Stimulated activated naive CD8-positive, alpha-beta T cell treated with anti-CD3 and anti-CD28 coated beads, Interleukin-15, amount 100 ng/mL, for 72 hours (primary cell): ENCODE measurements around the gene DHX35.

ENCODE experiments used
- ATAC-seq: fragments of 150-1000 bp; cut with Tn5 transposase; 2 replicates; pipeline ENCODE4 v1.10.0; 2021; ENCODE audit warnings: mild to moderate bottlenecking, moderate library complexity
- DNase-seq, 2 donors: peaks; one replicate each; pipeline ENCODE4 v3.0.0; 2021 to 2022
- H3K27ac Mint-ChIP-seq, 2 donors: one replicate each; pipeline ENCODE4 v1.8.0; 2022; ENCODE audit warnings: mild to moderate bottlenecking in 2 of 2, mixed read lengths in 2 of 2, moderate library complexity in 2 of 2
- H3K27me3 Mint-ChIP-seq: one replicate; pipeline ENCODE4 v1.8.0; 2022; ENCODE audit warnings: mixed read lengths
- H3K4me1 Mint-ChIP-seq: one replicate; pipeline ENCODE4 v1.8.0; 2022; ENCODE audit warnings: mild to moderate bottlenecking, mixed read lengths
- H3K4me3 Mint-ChIP-seq, 2 donors: one replicate each; pipeline ENCODE4 v1.8.0; 2022; ENCODE audit warnings: mild to moderate bottlenecking in 2 of 2, mixed read lengths in 2 of 2, moderate library complexity in 1 of 2
- H3K9me3 Mint-ChIP-seq, 2 donors: one replicate each; pipeline ENCODE4 v1.8.0; 2022; ENCODE audit warnings: mixed read lengths in 2 of 2

Gene DHX35

DNA sequence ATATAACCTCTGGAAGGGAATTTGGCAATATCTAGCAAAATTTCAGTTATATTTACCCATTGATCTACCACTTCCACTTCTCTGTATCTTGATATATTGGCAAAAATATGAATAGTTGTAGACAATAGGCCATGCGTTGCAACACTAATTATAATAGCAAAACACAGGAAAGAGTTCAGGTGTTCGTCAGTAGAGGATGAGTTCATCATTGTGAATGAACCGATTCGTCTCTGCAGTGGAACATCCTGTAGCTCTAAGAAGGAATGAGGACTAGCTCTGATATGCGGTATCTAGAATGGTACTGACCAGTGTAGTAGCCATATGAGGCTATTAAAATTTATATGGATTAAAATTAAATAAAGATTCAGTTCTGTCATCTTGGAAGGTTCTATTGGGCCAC is 27.6 kb upstream of the DHX35 start:
- ATAC-seq, result no peak
- Mint-ChIP-seq H3K4me3 (no peak overlapping the region), H3K27ac (no peak overlapping the region), H3K9me3 (no peaks in the 10 kb centered on the region), H3K27me3 (no peaks in the 10 kb centered on the region), H3K4me1 (peaks cover 6% of the 10 kb centered on the region)
- DNase-seq, result no peak

DNA sequence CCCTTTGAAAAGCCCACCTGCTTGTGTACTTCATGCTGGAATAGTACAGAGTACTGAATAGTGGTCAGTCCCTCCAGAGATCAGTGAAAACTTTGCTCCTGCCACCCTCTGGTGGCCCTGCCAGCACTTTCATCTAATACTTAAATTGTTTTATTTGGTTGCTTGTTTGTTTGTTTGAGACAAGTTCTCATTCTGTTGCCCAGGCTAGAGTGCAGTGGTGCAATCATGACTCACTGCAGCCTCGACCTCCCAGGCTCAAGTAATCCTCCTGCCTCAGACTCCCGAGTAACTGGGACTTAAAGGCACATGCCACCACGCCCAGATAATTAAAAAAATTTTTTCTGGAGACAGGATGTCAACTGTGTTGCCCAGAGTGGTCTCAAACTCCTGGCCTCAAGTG is 26.9 kb upstream of the DHX35 start:
- no peaks in the 10 kb centered on the region for H3K27me3 Mint-ChIP-seq
- no peak for DNase-seq
- H3K4me3 Mint-ChIP-seq, result no peak overlapping the region
- no peak for ATAC-seq
- H3K9me3 Mint-ChIP-seq, result no peaks in the 10 kb centered on the region
- H3K27ac Mint-ChIP-seq, result no peak overlapping the region
- H3K4me1 Mint-ChIP-seq, result no peaks in the 10 kb centered on the region

DNA sequence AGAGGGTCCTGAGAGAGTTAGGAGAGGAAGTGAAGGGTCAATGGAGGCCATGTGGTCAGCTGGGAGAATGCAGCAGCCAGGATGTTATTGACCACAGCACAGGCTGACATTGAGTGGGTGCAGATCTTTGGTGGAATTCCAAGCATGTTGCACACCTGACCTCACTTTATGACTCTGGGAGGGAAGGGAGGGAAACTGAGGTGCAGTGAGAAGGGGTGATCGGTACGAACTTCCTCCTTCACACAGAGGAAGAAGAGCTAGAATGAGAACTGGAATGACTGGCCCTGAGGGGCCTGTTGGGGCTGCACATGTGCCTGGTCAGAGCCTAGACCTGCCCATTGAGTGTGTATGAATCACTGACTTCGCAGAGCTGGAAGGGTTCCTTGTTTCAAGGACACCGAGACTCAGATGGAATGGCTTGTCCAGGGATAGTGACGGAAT is 26.2 kb upstream of the DHX35 start:
- Mint-ChIP-seq H3K9me3 (no peaks in the 10 kb centered on the region), H3K4me1 (no peaks in the 10 kb centered on the region), H3K4me3 (no peak overlapping the region), H3K27me3 (no peaks in the 10 kb centered on the region), H3K27ac (no peak overlapping the region)
- no peak for DNase-seq
- ATAC-seq, result no peak

DNA sequence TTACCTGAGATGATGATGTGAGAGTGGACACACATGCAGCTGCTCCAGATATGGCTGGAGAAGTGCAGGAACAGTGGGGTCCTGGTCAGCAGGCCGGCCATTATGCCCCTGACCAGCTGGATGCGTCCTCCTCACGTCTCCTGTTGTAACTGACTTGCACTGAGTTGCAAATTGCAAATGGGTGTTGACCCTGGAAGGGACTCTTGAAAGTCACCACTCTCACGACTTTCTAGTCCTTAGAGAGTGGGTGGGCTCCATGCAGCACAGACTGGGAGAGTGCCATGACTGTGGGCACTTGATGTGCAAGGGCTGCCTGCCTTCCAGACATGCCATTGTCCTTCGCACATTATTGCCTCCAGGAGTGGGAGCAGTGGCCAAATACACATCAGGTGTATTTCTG is 25.1 kb upstream of the DHX35 start:
- ATAC-seq, result no peak
- Mint-ChIP-seq H3K27me3 (no peaks in the 10 kb centered on the region), H3K4me1 (no peaks in the 10 kb centered on the region), H3K4me3 (no peak overlapping the region), H3K27ac (no peak overlapping the region), H3K9me3 (no peaks in the 10 kb centered on the region)
- DNase-seq, result no peak

DNA sequence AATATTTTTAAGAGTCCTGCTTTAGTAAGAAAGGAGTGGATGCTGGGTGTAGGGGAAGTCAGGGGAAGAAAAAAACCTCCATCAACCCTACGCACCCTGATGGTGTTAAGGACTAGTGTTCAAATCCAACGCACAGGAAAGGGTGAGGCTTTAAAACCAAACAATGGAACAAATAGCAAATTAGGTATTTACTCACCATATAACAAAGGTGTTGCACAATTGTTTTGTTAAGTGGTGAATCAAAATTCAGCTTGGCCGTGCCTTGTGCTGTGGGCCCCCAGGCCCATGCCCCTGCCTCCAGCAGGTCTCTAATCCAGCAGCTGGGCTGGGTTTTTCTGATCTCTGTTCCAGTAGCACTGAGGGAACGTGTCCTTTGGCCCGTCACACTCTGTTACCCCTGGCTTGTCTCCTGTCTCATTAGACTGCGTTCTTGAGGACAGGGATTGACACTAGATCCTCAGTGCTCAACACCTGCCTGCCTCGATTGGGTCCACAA is 24.1 kb upstream of the DHX35 start:
- no peak overlapping the region for H3K4me3 Mint-ChIP-seq
- ATAC-seq (no peak), DNase-seq (no peak)
- no peaks in the 10 kb centered on the region for H3K4me1 Mint-ChIP-seq
- no peaks in the 10 kb centered on the region for H3K27me3 Mint-ChIP-seq
- H3K27ac Mint-ChIP-seq, result no peak overlapping the region
- no peaks in the 10 kb centered on the region for H3K9me3 Mint-ChIP-seq

DNA sequence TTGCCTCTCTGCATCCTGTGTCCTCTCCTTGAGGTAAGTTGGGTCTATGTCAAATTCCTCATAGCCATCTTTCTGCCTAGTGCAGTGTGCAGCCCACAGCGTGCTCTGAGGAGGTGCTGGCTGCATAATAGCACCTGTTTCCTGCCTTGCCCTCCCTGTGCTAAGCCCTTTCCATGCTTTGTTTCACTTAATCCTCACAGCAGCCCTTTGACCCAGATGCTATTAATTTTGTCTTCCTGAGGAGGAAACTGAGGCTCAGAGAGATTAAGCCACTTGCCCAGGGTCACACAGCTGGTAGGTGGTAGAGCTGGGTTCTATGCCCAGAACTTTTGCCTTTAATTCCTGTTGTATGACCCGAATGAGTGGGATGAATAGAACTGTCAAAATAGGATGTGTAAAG is 22.5 kb upstream of the DHX35 start:
- Mint-ChIP-seq H3K9me3 (no peaks in the 10 kb centered on the region), H3K27ac (no peak overlapping the region), H3K27me3 (no peaks in the 10 kb centered on the region), H3K4me3 (no peak overlapping the region), H3K4me1 (no peaks in the 10 kb centered on the region)
- no peak for DNase-seq
- ATAC-seq, result no peak

DNA sequence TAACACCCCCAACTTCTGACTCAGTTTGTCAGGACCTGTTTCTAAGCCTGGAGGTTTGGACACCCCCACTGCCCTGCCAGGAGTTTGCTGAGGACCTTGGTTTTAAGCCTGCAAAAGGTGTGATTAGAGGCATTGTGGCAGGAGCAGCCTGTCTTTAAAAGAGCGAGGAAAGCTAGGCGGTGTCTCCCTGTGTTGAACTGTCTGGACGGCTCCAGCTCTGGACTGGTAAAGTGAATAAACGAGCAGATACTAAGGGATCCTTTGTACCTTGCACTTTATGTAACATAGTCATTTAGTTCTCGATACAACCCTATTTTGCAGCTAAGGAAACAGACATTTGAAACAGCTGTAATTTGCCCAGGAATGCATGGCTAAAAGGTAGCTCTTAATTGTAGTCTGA is 21.5 kb upstream of the DHX35 start:
- no peak overlapping the region for H3K27ac Mint-ChIP-seq
- H3K4me1 Mint-ChIP-seq, result no peaks in the 10 kb centered on the region
- H3K9me3 Mint-ChIP-seq, result no peaks in the 10 kb centered on the region
- no peaks in the 10 kb centered on the region for H3K27me3 Mint-ChIP-seq
- no peak overlapping the region for H3K4me3 Mint-ChIP-seq
- no peak for DNase-seq
- ATAC-seq, result no peak

DNA sequence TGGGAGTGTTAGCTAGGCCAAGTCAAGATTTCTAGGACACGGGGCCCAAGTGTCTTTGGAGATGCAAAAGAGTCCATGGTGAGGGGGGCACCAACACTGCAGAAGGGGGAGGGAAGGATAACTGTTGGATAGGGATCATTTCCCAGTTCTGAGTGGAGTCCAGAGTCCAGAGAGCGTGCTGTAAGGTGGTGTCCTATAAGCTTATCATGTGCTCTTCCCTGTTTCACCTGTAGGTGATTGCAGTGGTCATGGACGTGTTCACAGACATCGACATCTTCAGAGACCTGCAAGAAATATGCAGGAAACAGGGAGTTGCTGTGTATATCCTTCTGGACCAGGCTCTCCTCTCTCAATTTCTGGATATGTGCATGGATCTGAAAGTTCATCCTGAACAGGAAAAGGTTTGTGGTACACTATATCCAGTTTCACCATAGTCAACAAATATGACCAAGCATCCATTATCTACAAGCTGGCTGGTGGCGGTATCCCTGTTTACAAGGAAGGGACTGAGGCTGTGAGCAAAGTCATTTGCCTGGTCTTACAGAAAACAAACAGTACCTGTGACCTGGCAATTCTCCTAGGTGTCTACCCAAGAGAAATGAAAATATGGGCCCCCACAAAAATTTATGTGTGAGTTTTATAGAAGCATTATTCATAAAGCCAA is 20.3 kb upstream of the DHX35 start:
- no peak for ATAC-seq
- H3K9me3 Mint-ChIP-seq, result no peaks in the 10 kb centered on the region
- no peak overlapping the region for H3K27ac Mint-ChIP-seq
- H3K4me3 Mint-ChIP-seq, result no peak overlapping the region
- H3K4me1 Mint-ChIP-seq, result no peaks in the 10 kb centered on the region
- H3K27me3 Mint-ChIP-seq, result no peaks in the 10 kb centered on the region
- no peak for DNase-seq

DNA sequence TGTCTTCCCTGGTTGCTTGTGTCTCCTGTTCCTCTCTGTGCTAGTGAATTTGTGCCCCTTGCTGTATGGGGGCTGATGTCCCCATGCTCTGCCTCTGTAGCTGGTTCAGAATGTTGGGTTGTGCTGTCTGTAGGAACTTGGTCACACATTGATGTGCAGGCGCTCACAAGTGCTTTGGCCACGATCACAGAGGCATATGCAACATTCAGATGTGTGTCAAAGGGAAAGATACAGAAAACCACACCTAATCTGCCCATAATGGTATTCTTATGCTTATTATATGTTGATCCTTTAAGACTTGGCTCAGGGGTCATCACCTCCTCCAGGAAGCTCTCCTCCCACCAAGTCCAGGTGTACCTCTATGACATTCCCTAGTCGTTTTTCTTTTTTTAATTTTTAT is 17.1 kb upstream of the DHX35 start:
- Mint-ChIP-seq H3K27me3 (no peaks in the 10 kb centered on the region), H3K4me3 (no peak overlapping the region), H3K27ac (no peak overlapping the region), H3K4me1 (no peaks in the 10 kb centered on the region), H3K9me3 (no peaks in the 10 kb centered on the region)
- ATAC-seq, result no peak
- no peak for DNase-seq

DNA sequence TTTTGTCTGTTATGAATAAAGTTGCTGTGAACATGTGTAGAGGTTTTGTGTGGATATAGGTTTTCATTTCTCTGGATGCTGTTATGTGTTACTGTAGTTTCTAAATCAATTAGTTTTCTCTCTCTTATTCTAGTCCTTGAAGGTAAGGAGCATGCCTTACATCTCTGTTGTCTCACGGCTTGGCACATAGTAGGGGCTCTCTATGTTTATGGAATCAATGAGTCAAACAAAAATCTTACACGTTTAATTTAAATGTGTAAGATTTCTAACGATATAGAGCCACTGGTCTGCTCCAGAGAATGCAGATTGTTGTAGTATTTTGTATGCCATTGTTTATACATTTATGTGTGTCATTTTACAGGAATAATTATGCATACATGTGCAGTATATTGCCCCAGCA is 15.3 kb upstream of the DHX35 start:
- no peak for DNase-seq
- ATAC-seq, result no peak
- no peaks in the 10 kb centered on the region for H3K27me3 Mint-ChIP-seq
- H3K4me3 Mint-ChIP-seq, result no peak overlapping the region
- H3K9me3 Mint-ChIP-seq, result no peaks in the 10 kb centered on the region
- no peak overlapping the region for H3K27ac Mint-ChIP-seq
- peaks cover under 1% of the 10 kb centered on the region for H3K4me1 Mint-ChIP-seq

DNA sequence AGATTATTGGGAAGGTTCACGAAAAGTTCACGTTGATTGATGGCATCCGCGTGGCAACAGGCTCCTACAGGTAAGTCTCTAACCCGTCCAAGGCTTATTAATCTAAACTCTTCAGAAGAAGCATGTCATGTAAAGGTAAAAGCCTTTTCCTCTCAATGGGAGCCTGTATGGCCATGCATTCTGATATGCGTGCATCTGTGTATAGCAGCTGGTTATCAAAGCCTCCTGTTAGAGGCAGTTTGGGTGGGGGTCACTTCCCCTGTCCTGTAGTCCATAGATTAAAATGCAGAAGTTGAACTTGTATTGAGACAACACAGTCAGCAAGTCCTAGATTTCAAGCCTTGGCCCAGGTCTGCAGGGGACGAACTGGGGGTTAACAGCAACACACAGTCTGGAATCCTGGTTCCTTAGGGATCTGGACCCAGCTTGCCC is 14.2 kb upstream of the DHX35 start:
- H3K9me3 Mint-ChIP-seq, result no peaks in the 10 kb centered on the region
- peaks cover 6% of the 10 kb centered on the region for H3K4me1 Mint-ChIP-seq
- no peak for ATAC-seq
- H3K27ac Mint-ChIP-seq, result no peak overlapping the region
- H3K4me3 Mint-ChIP-seq, result no peak overlapping the region
- H3K27me3 Mint-ChIP-seq, result no peaks in the 10 kb centered on the region
- DNase-seq, result no peak

DNA sequence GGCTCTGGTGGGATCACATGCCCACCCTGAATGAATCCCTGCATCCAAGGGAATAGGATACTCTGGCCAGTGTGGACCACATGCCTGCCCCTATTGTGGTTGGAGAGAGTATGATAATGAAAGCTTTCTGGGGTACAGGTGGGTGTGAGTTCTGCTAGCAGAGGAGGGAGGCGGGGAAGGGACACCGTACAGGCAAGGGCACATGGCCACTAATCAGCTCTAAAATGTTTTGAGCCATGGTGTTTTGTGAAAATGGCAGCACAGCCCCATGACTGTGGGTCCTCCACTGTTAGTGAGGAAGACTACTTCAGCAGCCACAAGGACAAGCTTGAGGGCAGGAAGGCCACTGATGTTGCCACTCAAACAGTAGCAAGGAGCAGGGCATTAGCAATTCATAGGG is 11.9 kb upstream of the DHX35 start:
- H3K4me1 Mint-ChIP-seq, result peaks cover 6% of the 10 kb centered on the region
- no peak for DNase-seq
- no peak overlapping the region for H3K4me3 Mint-ChIP-seq
- ATAC-seq, result no peak
- no peaks in the 10 kb centered on the region for H3K9me3 Mint-ChIP-seq
- H3K27ac Mint-ChIP-seq, result no peak overlapping the region
- no peaks in the 10 kb centered on the region for H3K27me3 Mint-ChIP-seq

DNA sequence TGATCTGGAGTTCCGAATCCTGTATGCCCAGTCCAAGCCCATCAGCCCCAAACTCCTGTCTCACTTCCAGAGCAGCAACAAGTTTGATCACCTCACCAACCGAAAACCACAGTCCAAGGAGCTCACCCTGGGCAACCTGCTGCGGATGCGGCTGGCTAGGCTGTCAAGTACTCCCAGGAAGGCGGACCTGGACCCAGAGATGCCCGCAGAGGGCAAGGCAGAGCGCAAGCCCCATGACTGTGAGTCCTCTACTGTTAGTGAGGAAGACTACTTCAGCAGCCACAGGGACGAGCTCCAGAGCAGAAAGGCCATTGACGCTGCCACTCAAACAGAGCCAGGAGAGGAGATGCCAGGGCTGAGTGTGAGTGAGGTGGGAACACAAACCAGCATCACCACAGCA is 10.5 kb upstream of the DHX35 start:
- no peak for ATAC-seq
- peaks cover 6% of the 10 kb centered on the region for H3K4me1 Mint-ChIP-seq
- H3K9me3 Mint-ChIP-seq, result no peaks in the 10 kb centered on the region
- H3K27me3 Mint-ChIP-seq, result no peaks in the 10 kb centered on the region
- H3K27ac Mint-ChIP-seq, result no peak overlapping the region
- DNase-seq, result no peak
- no peak overlapping the region for H3K4me3 Mint-ChIP-seq

DNA sequence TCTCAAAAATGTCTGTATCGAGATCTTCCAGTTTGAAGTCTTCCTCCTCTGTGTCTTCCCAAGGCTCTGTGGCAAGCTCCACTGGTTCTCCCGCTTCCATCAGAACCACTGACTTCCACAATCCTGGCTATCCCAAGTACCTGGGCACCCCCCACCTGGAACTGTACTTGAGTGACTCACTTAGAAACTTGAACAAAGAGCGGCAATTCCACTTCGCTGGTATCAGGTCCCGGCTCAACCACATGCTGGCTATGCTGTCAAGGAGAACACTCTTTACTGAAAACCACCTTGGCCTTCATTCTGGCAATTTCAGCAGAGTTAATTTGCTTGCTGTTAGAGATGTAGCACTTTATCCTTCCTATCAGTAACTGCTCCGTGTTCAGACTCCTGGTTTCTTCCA is 10.0 kb upstream of the DHX35 start:
- ATAC-seq (no peak), DNase-seq (no peak)
- no peaks in the 10 kb centered on the region for H3K9me3 Mint-ChIP-seq
- no peak overlapping the region for H3K27ac Mint-ChIP-seq
- H3K4me1 Mint-ChIP-seq, result peaks cover 6% of the 10 kb centered on the region
- H3K27me3 Mint-ChIP-seq, result no peaks in the 10 kb centered on the region
- no peak overlapping the region for H3K4me3 Mint-ChIP-seq

DNA sequence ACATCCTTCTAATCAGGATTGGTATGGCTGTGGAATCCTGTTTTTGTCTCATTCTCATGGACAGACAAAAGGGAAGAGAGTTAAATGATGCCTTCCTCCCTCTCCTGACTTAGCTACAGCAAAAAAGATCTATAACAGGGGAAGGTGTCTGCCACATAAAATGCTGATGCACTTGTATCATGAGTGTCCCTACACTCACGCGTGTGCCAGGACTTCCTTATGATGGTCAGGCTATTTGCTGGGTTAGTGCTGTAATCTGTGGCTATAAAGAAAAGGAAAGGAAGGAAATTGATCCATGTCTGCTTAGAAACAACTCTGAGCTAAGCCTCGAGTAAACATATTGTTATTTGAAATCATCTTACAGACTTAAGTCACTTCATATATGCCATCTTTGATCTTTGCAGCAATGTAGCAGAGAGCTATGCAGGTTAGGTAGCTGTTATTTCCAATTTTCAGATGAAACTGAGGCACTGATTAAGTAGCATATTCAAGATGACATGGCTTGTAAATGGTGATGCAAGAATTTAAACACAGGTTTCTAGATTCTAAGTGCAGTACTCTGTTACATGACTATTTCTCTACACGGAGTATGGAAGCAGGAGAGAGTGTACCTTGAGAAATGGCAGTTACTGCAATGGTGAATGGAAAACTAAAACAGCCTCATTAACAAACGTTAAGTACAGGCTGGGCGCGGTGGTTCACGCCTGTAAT is 8.4 kb upstream of the DHX35 start:
- Mint-ChIP-seq H3K4me3 (no peak overlapping the region), H3K4me1 (peaks cover 6% of the 10 kb centered on the region), H3K27me3 (no peaks in the 10 kb centered on the region), H3K27ac (no peak overlapping the region), H3K9me3 (no peaks in the 10 kb centered on the region)
- DNase-seq (no peak), ATAC-seq (no peak)

DNA sequence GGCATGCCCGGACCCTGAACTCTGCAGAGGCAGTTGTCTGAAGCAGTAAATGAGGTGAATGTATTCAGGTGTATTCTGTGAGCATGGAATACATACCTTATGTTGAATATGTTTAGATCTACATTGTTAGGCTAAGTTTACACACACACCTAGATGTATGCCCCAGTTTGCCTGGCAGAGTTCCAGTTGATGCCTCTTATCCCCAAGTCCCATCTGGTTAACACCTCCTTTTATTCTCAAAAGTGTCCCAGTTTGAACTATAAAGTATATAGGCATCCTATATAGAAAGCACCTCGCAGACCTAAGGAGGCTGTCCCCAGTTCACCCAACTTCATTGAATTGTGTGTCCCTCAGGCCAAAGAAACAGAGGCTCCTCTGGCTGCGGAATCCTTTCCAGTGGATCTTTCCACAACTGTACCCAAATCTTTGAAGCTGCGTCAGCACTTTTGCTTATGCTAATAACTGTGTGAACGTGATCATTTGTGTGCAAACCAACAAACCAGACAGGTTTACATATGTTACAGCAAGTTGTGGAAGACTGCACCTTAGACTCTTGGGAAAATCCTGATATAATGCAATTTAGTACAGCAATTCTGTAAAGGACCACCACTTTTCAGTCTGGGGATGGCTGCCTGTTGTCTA is 4.8 kb upstream of the DHX35 start:
- ATAC-seq (no peak), DNase-seq (no peak)
- no peak overlapping the region for H3K27ac Mint-ChIP-seq
- no peaks in the 10 kb centered on the region for H3K9me3 Mint-ChIP-seq
- peaks cover 12% of the 10 kb centered on the region for H3K4me1 Mint-ChIP-seq
- H3K27me3 Mint-ChIP-seq, result no peaks in the 10 kb centered on the region
- no peak overlapping the region for H3K4me3 Mint-ChIP-seq
